Activated CD8-positive, alpha-beta memory T cell treated with anti-CD3 and anti-CD28 coated beads for 4 hours (primary cell): ENCODE measurements around the gene DCAF10.
"Not testable (repeated sequence)": the region's sequence is repeated elsewhere in the genome, so short reads cannot be mapped to it uniquely, and the experiment has no call there.

Experiments
- DNase-seq, 2 donors: peaks; one replicate each; pipeline ENCODE4 v3.0.0-alpha.2; 2020; ENCODE audit warnings: low read depth in 2 of 2

Gene DCAF10

GRCh38 chr9:37908698-37909186 is 108.1 kb downstream of the DCAF10 start:
- DNase-seq, result no peak

GRCh38 chr9:37909326-37909725 is 108.7 kb downstream of the DCAF10 start:
- no peak for DNase-seq

GRCh38 chr9:37909836-37910235 is 109.2 kb downstream of the DCAF10 start:
- not testable (repeated sequence) for DNase-seq

GRCh38 chr9:37910271-37910670 is 109.7 kb downstream of the DCAF10 start:
- no peak for DNase-seq

- DNase-seq, result no peak
Measured at GRCh38 chr9:37911271-37911681, 110.7 kb downstream of the DCAF10 start.

- peak; percentile 51 to 67 for DNase-seq
Measured at GRCh38 chr9:37913480-37914153, 113.0 kb downstream of the DCAF10 start.

GRCh38 chr9:37914154-37914551 is 113.6 kb downstream of the DCAF10 start:
- no peak for DNase-seq

- DNase-seq, result no peak
Measured at GRCh38 chr9:37914701-37915358, 114.2 kb downstream of the DCAF10 start.

GRCh38 chr9:37915911-37916470 is 115.4 kb downstream of the DCAF10 start:
- DNase-seq, result no peak

GRCh38 chr9:37916471-37917312 is 116.1 kb downstream of the DCAF10 start:
- DNase-seq, result no peak
